SK-N-SH (cell line): ENCODE results near the gene RUSC2. TPM values are rescaled to one million over a fixed set of nuclear protein-coding genes. Genes with fewer than 3 reads are reported as not detected.

Experiments
- CTCF ChIA-PET: fragments of 300-600, 350-600 bp; formaldehyde crosslinking; extraction: SDS; loops from one replicate; lab custom pipeline; 2021; lab: Yijun Ruan, JAX
- POLR2A ChIA-PET: fragments of 350-600 bp; sonication (Branson Sonifier 250); formaldehyde crosslinking; extraction: SDS; loops from one replicate; lab custom pipeline; 2020; ENCODE audit warnings: antibody characterized with exemption, inconsistent platforms; lab: Yijun Ruan, JAX
- DNase-seq: peaks from one replicate; pipeline ENCODE4 v3.0.0; 2012
- H2AFZ ChIP-seq: fragments of 200-600 bp; sonication (generic); 2 replicates; pipeline ENCODE4 v1.8.1; 2016; ENCODE audit warnings: antibody characterized with exemption, mild to moderate bottlenecking, low read depth
- H3F3A ChIP-seq: fragments of 200-600 bp; sonication (generic); replicated peaks from 2 replicates; pipeline ENCODE3; 2016; ENCODE audit warnings: antibody characterized with exemption, mild to moderate bottlenecking; ENCODE audit not compliant: insufficient read depth
- H3K27ac ChIP-seq, 2 experiments: fragments of 200-500 bp in 1 of 2; fragments of 200-600 bp in 1 of 2; sonication (Bioruptor generic) in 1 of 2; sonication (generic), shearing (Covaris generic) in 1 of 2; 2 replicates each; pipeline versions ENCODE4 v1.5.1 to v1.6.1; 2014 to 2016; ENCODE audit warnings: low read depth in 2 of 2, inconsistent platforms in 1 of 2, low read length in 1 of 2, mild to moderate bottlenecking in 1 of 2, mixed read lengths in 1 of 2
- H3K27me3 ChIP-seq: fragments of 200-600 bp; sonication (generic), shearing (Covaris generic); 2 replicates; pipeline ENCODE4 v1.6.1; 2016; ENCODE audit warnings: mixed run types; ENCODE audit not compliant: insufficient read depth
- H3K36me3 ChIP-seq, 2 experiments: fragments of 200-500 bp in 1 of 2; fragments of 200-600 bp in 1 of 2; sonication (Bioruptor generic) in 1 of 2; sonication (generic) in 1 of 2; replicated peaks in 1 of 2; 2 replicates each; pipeline versions ENCODE3 to v1.5.1; 2014 to 2016; ENCODE audit warnings: low read length in 1 of 2, mild to moderate bottlenecking in 1 of 2; ENCODE audit not compliant: insufficient read depth in 2 of 2, control insufficient read depth in 1 of 2
- H3K4me1 ChIP-seq, 2 experiments: fragments of 200-500 bp in 1 of 2; fragments of 200-600 bp in 1 of 2; sonication (Bioruptor generic) in 1 of 2; sonication (generic), shearing (Covaris generic) in 1 of 2; 2 replicates each; pipeline versions ENCODE4 v1.5.1 to v1.6.1; 2014 to 2016; ENCODE audit warnings: low read depth in 1 of 2, low read length in 1 of 2, mixed run types in 1 of 2; ENCODE audit not compliant: insufficient read depth in 2 of 2, control insufficient read depth in 1 of 2
- H3K4me2 ChIP-seq: fragments of 200-600 bp; sonication (generic), shearing (Covaris generic); 2 replicates; pipeline ENCODE4 v1.6.1; 2017; ENCODE audit warnings: mixed run types
- H3K4me3 ChIP-seq, 2 experiments: fragments of 200-500 bp in 1 of 2; fragments of 200-600 bp in 1 of 2; sonication (Bioruptor generic) in 1 of 2; sonication (generic), shearing (Covaris generic) in 1 of 2; 2 replicates each; pipeline versions ENCODE4 v1.5.1 to v1.8.1; 2014 to 2016; ENCODE audit warnings: low read depth in 2 of 2, inconsistent platforms in 1 of 2, low read length in 1 of 2, mild to moderate bottlenecking in 1 of 2, mixed read lengths in 1 of 2, moderate library complexity in 1 of 2
- H3K79me2 ChIP-seq: fragments of 200-600 bp; sonication (generic); 2 replicates; pipeline ENCODE4 v1.8.1; 2017; ENCODE audit warnings: mild to moderate bottlenecking; ENCODE audit not compliant: insufficient read depth
- H3K9ac ChIP-seq: fragments of 200-600 bp; sonication (generic); 2 replicates; pipeline ENCODE4 v1.6.1; 2017; ENCODE audit warnings: mixed run types
- H3K9me2 ChIP-seq: fragments of 200-600 bp; sonication (generic); 2 replicates; pipeline ENCODE4 v1.6.1; 2017; ENCODE audit warnings: mixed run types
- H3K9me3 ChIP-seq: fragments of 200-600 bp; sonication (generic); 2 replicates; pipeline ENCODE4 v1.6.1; 2017; ENCODE audit warnings: mixed run types, mild to moderate bottlenecking, moderate library complexity
- H4K20me1 ChIP-seq: fragments of 200-600 bp; sonication (generic); 2 replicates; pipeline ENCODE4 v1.6.1; 2017; ENCODE audit warnings: mild to moderate bottlenecking, mixed run types; ENCODE audit not compliant: insufficient read depth
- EZH2phosphoT487 ChIP-seq: fragments of 200-600 bp; sonication (generic); IDR thresholded peaks from 2 replicates; pipeline ENCODE4 v1.6.1; 2017; ENCODE audit warnings: low read depth, mixed run types, mild to moderate bottlenecking, antibody characterized with exemption, moderate library complexity, borderline replicate concordance
- FOXJ3 ChIP-seq: sonication (generic); formaldehyde crosslinking; IDR thresholded peaks from 2 replicates; pipeline ENCODE4 v1.5.1; 2020; ENCODE audit warnings: mild to moderate bottlenecking, missing genetic modification reagents
- FOXM1 ChIP-seq: IDR thresholded peaks from 2 replicates; pipeline ENCODE4 v1.4.0; 2012; ENCODE audit warnings: low read depth, mild to moderate bottlenecking
- JUND ChIP-seq: IDR thresholded peaks from 2 replicates; pipeline ENCODE4 v1.4.0; 2012
- MEF2A ChIP-seq: IDR thresholded peaks from 2 replicates; pipeline ENCODE4 v1.4.0; 2012; ENCODE audit warnings: low read depth, borderline replicate concordance
- MXI1 ChIP-seq: IDR thresholded peaks from 2 replicates; pipeline ENCODE4 v1.6.1; 2012; ENCODE audit warnings: mild to moderate bottlenecking, low read depth, low read length, improper control_type of control experiment
- PBX3 ChIP-seq: IDR thresholded peaks from 2 replicates; pipeline ENCODE4; 2012
- POLR2AphosphoS5 ChIP-seq: IDR thresholded peaks from 2 replicates; pipeline ENCODE4 v1.6.1; 2012; ENCODE audit warnings: low read depth, low read length
- RAD21 ChIP-seq: IDR thresholded peaks from 2 replicates; pipeline ENCODE4 v1.6.1; 2012; ENCODE audit warnings: mild to moderate bottlenecking, low read length
- RFX5 ChIP-seq: IDR thresholded peaks from 2 replicates; pipeline ENCODE4 v1.6.1; 2012; ENCODE audit warnings: mild to moderate bottlenecking, improper control_type of control experiment, low read length
- RXRA ChIP-seq: IDR thresholded peaks from 2 replicates; pipeline ENCODE4 v1.4.0; 2012; ENCODE audit warnings: low read depth, mild to moderate bottlenecking, borderline replicate concordance
- TAF1 ChIP-seq: IDR thresholded peaks from 2 replicates; pipeline ENCODE4 v1.6.1; 2012; ENCODE audit warnings: low read depth, mild to moderate bottlenecking, low read length, moderate library complexity, borderline replicate concordance
- TCF12 ChIP-seq: IDR thresholded peaks from 2 replicates; pipeline ENCODE4 v1.4.0; 2012
- USF2 ChIP-seq: fragments of 150-350 bp; IDR thresholded peaks from 2 replicates; pipeline ENCODE4 v1.6.1; 2017; ENCODE audit warnings: antibody characterized with exemption, low read length, low read depth, borderline replicate concordance
- YY1 ChIP-seq: IDR thresholded peaks from 2 replicates; pipeline ENCODE4 v1.4.0; 2012; ENCODE audit warnings: low read depth, mild to moderate bottlenecking
- WGBS: methylation state at CpG from one replicate; pipeline ENCODE4 v1.1.6; 2017; ENCODE audit warnings: low lambda C conversion rate; 5-methylcytosine and 5-hydroxymethylcytosine counted together
- polyA plus RNA-seq, 3 experiments: library from polyadenylated mRNA; depleted of rRNA; stranded (reverse); fragments of >200 nt; gene quantifications; 2 replicates each; pipeline ENCODE4 v1.2.3, GENCODE V29; 2012

RUSC2 gene
- polyA plus RNA-seq, 1 of the 3 experiments (the other 2 are of a cell fraction) = 14.5 TPM

DNA sequence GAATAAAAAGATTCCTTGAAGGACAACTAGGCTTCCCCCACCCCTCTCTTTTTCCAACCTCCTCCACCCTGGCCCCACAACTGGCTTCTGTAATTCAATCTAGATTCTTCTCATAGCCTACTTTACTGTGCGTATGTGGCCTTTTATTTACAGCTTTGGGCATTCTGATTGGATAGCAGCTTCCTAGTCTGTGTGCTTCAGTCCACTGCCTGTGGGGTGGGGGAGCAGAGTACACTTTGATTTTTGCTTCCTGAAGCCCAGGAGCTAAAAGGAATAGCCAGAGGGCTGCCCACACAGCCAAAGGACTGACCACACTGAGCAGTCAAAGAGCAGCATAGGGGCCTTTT lies 30.4 kb downstream of the RUSC2 start:
- no peak for TF ChIP-seq FOXM1
- TF ChIP-seq YY1 = no peak
- TF ChIP-seq RXRA = no peak
- TF ChIP-seq RFX5 = no peak
- no peak for TF ChIP-seq FOXJ3 (CRISPR knock-in tag)
- no peak for TF ChIP-seq TAF1
- TF ChIP-seq EZH2phosphoT487 = no peak
- TF ChIP-seq PBX3 = no peak
- TF ChIP-seq JUND = no peak
- TF ChIP-seq USF2 = no peak
- TF ChIP-seq MEF2A = no peak
- TF ChIP-seq POLR2AphosphoS5 = no peak
- no peak for TF ChIP-seq RAD21
- TF ChIP-seq MXI1 = no peak
- TF ChIP-seq, all 33 proteins: peak for 0
- peaks cover 33 to 74% of the 10 kb centered on the region in 2 experiments for H3K4me1 ChIP-seq
- no peaks in the 10 kb centered on the region for H4K20me1 ChIP-seq
- WGBS = 89% methylated on average over 1 of the region's 1 CpG
- peak overlapping the region; percentile 67; the same call in 1 of the 2 replicates for H3K4me2 ChIP-seq
- no peaks in the 10 kb centered on the region for H3K9me2 ChIP-seq
- no peaks in the 10 kb centered on the region for H3K9me3 ChIP-seq
- ChIA-PET POLR2A (no interaction called here), CTCF (interaction anchor here (1.0 to 1.3 kb wide), 3 partner anchors 21 to 621 kb away, joined by 4 read pairs; no protein-coding TSS in a partner anchor)
- no peak overlapping the region for H3K9ac ChIP-seq
- no peak for DNase-seq
- no peaks in the 10 kb centered on the region for H3K36me3 ChIP-seq
- peak overlapping the region in 1 of 2 experiments; percentile 89; a peak in 3 of 4 replicates for H3K27ac ChIP-seq
- H3K27me3 ChIP-seq = no peaks in the 10 kb centered on the region
- H3K4me3 ChIP-seq = no peak overlapping the region
- H3F3A ChIP-seq = peaks cover 51% of the 10 kb centered on the region
- H3K79me2 ChIP-seq = peaks cover 71% of the 10 kb centered on the region
- no peak overlapping the region for H2AFZ ChIP-seq

GRCh38 chr9:35521708-35522107 lies 31.8 kb downstream of the RUSC2 start:
- CTCF ChIA-PET = interaction anchor here (1.0 to 1.2 kb wide), 2 partner anchors 32 to 622 kb away, joined by 3 to 4 read pairs; no protein-coding TSS in a partner anchor
- H3K4me2 ChIP-seq = 0 out of 2 replicates have a peak overlapping the region, but pooled peaks have one; percentile 17
- no peaks in the 10 kb centered on the region for H3K27me3 ChIP-seq
- H3K27ac ChIP-seq = peak overlapping the region in 1 of 2 experiments; percentile 29; a peak in 2 of 4 replicates
- 89% methylated on average over 2 of the region's 2 CpGs for WGBS
- POLR2A ChIA-PET = no interaction called here
- no peaks in the 10 kb centered on the region for H3K36me3 ChIP-seq
- no peaks in the 10 kb centered on the region for H4K20me1 ChIP-seq
- TF ChIP-seq TCF12 = peak; percentile 22; the same call in 1 of the 2 replicates
- no peak for TF ChIP-seq RAD21
- no peak for TF ChIP-seq YY1
- TF ChIP-seq USF2 = no peak
- no peak for TF ChIP-seq PBX3
- H2AFZ ChIP-seq = no peak overlapping the region
- peaks cover 30 to 69% of the 10 kb centered on the region in 2 experiments for H3K4me1 ChIP-seq
- H3K9ac ChIP-seq = no peak overlapping the region
- peaks cover 75% of the 10 kb centered on the region for H3K79me2 ChIP-seq
- no peaks in the 10 kb centered on the region for H3K9me2 ChIP-seq
- H3K9me3 ChIP-seq = no peaks in the 10 kb centered on the region
- H3F3A ChIP-seq = peaks cover 37% of the 10 kb centered on the region
- DNase-seq = no peak
- no peak overlapping the region for H3K4me3 ChIP-seq
